ENCODE results near the gene ARID4B. TPM values are rescaled to one million over a fixed set of nuclear protein-coding genes. Genes with fewer than 3 reads are reported as not detected.

Gene ARID4B
- total and polyA plus RNA-seq, 2 donors (not counting 3 experiments of a cell fraction or from before 2014, with no cell fraction given) = 6.7 to 40.7 TPM

DNA sequence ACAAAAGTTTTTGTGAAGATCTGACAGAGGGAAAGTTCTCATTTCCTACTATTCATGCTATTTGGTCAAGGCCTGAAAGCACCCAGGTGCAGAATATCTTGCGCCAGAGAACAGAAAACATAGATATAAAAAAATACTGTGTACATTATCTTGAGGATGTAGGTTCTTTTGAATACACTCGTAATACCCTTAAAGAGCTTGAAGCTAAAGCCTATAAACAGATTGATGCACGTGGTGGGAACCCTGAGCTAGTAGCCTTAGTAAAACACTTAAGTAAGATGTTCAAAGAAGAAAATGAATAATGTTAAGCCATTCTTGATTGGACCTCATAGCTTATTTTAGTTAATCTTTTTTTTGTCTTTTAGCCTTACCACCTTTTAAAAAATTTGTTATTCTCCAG, 14.5 kb upstream of the ARID4B start:
- dilution Hi-C loops (cut with MboI; ENCODE audit: extremely low pct_ligation_motif_present, low sequenced_read_pairs) = no loop called here
- peaks cover 0 to 6% of the 10 kb centered on the region in 2 experiments for H3K36me3 ChIP-seq (ENCODE audit: control insufficient read depth in 2 of 2, extremely low read depth in 1 of 2, insufficient read depth in 2 of 2, low read length in 2 of 2)
- H2AFZ ChIP-seq (ENCODE audit: low read depth, low read length) = no peak overlapping the region
- no peak for FAIRE-seq
- H3K79me2 ChIP-seq (ENCODE audit: control insufficient read depth, insufficient read depth, low read length) = no peaks in the 10 kb centered on the region
- DNase-seq (ENCODE audit: low read depth, low spot score) = no peak
- no peak overlapping the region for H3K4me2 ChIP-seq (ENCODE audit: insufficient read depth, low read length)
- H3K4me3 ChIP-seq (replicated peaks in 1 of 3; ENCODE audit: insufficient read depth in 1 of 3, low read depth in 1 of 3, low read length in 3 of 3) = no peak overlapping the region
- H3K9me3 ChIP-seq (replicated peaks; ENCODE audit: control insufficient read depth, insufficient read depth, low read length) = no peaks in the 10 kb centered on the region
- intact Hi-C loops (cut with micrococcal nuclease) = no loop called here
- no peaks in the 10 kb centered on the region for H3K9me1 ChIP-seq (replicated peaks; ENCODE audit: control insufficient read depth, extremely low read depth, insufficient read depth, low read length)
- no peaks in the 10 kb centered on the region for H3K4me1 ChIP-seq (ENCODE audit: control insufficient read depth, extremely low read depth, insufficient read depth, low read length)
- ChIA-PET POLR2A (no interaction called here), CTCF (interaction anchor here (1.0 to 1.6 kb wide), 5 partner anchors 12 to 82 kb away, joined by 3 to 4 read pairs (median 3); no protein-coding TSS in a partner anchor)
- no peak overlapping the region for H3K9ac ChIP-seq (replicated peaks; ENCODE audit: extremely low read depth, insufficient read depth, low read length)
- TSS peak; percentile 24 for BruUV-seq (replicated peaks)
- no peaks in the 10 kb centered on the region for H3K27me3 ChIP-seq (ENCODE audit: control insufficient read depth in 2 of 2, insufficient read depth in 2 of 2, low read length in 2 of 2)
- H4K20me1 ChIP-seq (replicated peaks; ENCODE audit: control insufficient read depth, extremely low read depth, insufficient read depth, low read length) = no peaks in the 10 kb centered on the region
- no peak for TF ChIP-seq FOS (IDR thresholded peaks at IDR 0.05; ENCODE audit: borderline replicate concordance, insufficient read depth, low read length)
- TF ChIP-seq POLR2AphosphoS5 (IDR thresholded peaks at IDR 0.05; ENCODE audit: insufficient read depth, low read depth, low read length) = no peak
- TF ChIP-seq JUN (IDR thresholded peaks at IDR 0.05; ENCODE audit: borderline replicate concordance, insufficient read depth, insufficient read length, low read depth) = no peak
- TF ChIP-seq, protein P1, sequence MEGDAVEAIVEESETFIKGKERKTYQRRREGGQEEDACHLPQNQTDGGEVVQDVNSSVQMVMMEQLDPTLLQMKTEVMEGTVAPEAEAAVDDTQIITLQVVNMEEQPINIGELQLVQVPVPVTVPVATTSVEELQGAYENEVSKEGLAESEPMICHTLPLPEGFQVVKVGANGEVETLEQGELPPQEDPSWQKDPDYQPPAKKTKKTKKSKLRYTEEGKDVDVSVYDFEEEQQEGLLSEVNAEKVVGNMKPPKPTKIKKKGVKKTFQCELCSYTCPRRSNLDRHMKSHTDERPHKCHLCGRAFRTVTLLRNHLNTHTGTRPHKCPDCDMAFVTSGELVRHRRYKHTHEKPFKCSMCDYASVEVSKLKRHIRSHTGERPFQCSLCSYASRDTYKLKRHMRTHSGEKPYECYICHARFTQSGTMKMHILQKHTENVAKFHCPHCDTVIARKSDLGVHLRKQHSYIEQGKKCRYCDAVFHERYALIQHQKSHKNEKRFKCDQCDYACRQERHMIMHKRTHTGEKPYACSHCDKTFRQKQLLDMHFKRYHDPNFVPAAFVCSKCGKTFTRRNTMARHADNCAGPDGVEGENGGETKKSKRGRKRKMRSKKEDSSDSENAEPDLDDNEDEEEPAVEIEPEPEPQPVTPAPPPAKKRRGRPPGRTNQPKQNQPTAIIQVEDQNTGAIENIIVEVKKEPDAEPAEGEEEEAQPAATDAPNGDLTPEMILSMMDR (IDR thresholded peaks at IDR 0.05; ENCODE audit: extremely low read depth in 1 of 2, insufficient read depth in 1 of 2, low read depth in 1 of 2, low read length in 2 of 2) = no peak
- TF ChIP-seq MYC (IDR thresholded peaks at IDR 0.05; ENCODE audit: low read depth, low read length) = no peak
- no peak for TF ChIP-seq EZH2 (IDR thresholded peaks at IDR 0.05; ENCODE audit: borderline replicate concordance, low read depth, low read length, severe bottlenecking)
- no peak for TF ChIP-seq POLR2A (IDR thresholded peaks at IDR 0.05; ENCODE audit: low read depth, low read length)
- TF ChIP-seq GATA2 (IDR thresholded peaks at IDR 0.05; ENCODE audit: insufficient read depth, insufficient read length, low read depth, low read length) = no peak
- TF ChIP-seq, protein P2, sequence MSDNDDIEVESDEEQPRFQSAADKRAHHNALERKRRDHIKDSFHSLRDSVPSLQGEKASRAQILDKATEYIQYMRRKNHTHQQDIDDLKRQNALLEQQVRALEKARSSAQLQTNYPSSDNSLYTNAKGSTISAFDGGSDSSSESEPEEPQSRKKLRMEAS (IDR thresholded peaks at IDR 0.05; ENCODE audit: insufficient read depth, insufficient read length) = no peak
- no peak overlapping the region for H3K27ac ChIP-seq (ENCODE audit: insufficient read depth, low read depth, low read length)
